Measurements from ENCODE around the gene SERPINI1.

Gene SERPINI1

GRCh38 chr3:167736264-167736787 lies 805 bp downstream of the SERPINI1 start:
- DNase-seq, result no peak

GRCh38 chr3:167736997-167737396 lies 1.5 kb downstream of the SERPINI1 start:
- no peak for DNase-seq

GRCh38 chr3:167738037-167738436 lies 2.5 kb downstream of the SERPINI1 start:
- no peak for DNase-seq

GRCh38 chr3:167739190-167739810 lies 3.8 kb downstream of the SERPINI1 start:
- no peak for DNase-seq

GRCh38 chr3:167740961-167741587 lies 5.6 kb downstream of the SERPINI1 start:
- peak; percentile 39 for DNase-seq

- no peak for DNase-seq
These were observed 6.8 kb downstream of the SERPINI1 start for GRCh38 chr3:167742338-167742737.

- DNase-seq, result no peak
These were observed 8.3 kb downstream of the SERPINI1 start for GRCh38 chr3:167743799-167744198.

- DNase-seq, result no peak
These were observed 13.7 kb downstream of the SERPINI1 start for GRCh38 chr3:167749209-167749608.

- no peak for DNase-seq
These were observed 14.2 kb downstream of the SERPINI1 start for GRCh38 chr3:167749728-167750127.

- peak; percentile 39 for DNase-seq
These were observed 14.9 kb downstream of the SERPINI1 start for GRCh38 chr3:167750272-167750971.

- no peak for DNase-seq
These were observed 18.5 kb downstream of the SERPINI1 start for GRCh38 chr3:167754049-167754448.

GRCh38 chr3:167761302-167761701 lies 25.8 kb downstream of the SERPINI1 start:
- DNase-seq, result no peak

GRCh38 chr3:167762296-167762695 lies 26.8 kb downstream of the SERPINI1 start:
- no peak for DNase-seq

- DNase-seq, result no peak
These were observed 37.5 kb downstream of the SERPINI1 start for GRCh38 chr3:167772992-167773391.

GRCh38 chr3:167773584-167773983 lies 38.1 kb downstream of the SERPINI1 start:
- no peak for DNase-seq

- DNase-seq, result no peak
These were observed 40.7 kb downstream of the SERPINI1 start for GRCh38 chr3:167776066-167776685.

GRCh38 chr3:167777356-167777755 lies 41.8 kb downstream of the SERPINI1 start:
- no peak for DNase-seq

- no peak for DNase-seq
These were observed 44.8 kb downstream of the SERPINI1 start for GRCh38 chr3:167780214-167780883.

- DNase-seq, result no peak
These were observed 48.3 kb downstream of the SERPINI1 start for GRCh38 chr3:167783781-167784180.

GRCh38 chr3:167785790-167786189 lies 50.3 kb downstream of the SERPINI1 start:
- DNase-seq, result no peak

- no peak for DNase-seq
These were observed 51.9 kb downstream of the SERPINI1 start for GRCh38 chr3:167787440-167787839.

GRCh38 chr3:167798443-167798842 lies 62.9 kb downstream of the SERPINI1 start:
- DNase-seq, result no peak

GRCh38 chr3:167808910-167809309 lies 73.4 kb downstream of the SERPINI1 start:
- no peak for DNase-seq

All from CD4-positive, alpha-beta T cell treated with Interleukin-10 for 1 hour (primary cell).